ENCODE measurements around the gene MPP7.
"Not testable (repeated sequence)": the region's sequence is repeated elsewhere in the genome, so short reads cannot be mapped to it uniquely, and the experiment has no call there.

MPP7 gene

DNA sequence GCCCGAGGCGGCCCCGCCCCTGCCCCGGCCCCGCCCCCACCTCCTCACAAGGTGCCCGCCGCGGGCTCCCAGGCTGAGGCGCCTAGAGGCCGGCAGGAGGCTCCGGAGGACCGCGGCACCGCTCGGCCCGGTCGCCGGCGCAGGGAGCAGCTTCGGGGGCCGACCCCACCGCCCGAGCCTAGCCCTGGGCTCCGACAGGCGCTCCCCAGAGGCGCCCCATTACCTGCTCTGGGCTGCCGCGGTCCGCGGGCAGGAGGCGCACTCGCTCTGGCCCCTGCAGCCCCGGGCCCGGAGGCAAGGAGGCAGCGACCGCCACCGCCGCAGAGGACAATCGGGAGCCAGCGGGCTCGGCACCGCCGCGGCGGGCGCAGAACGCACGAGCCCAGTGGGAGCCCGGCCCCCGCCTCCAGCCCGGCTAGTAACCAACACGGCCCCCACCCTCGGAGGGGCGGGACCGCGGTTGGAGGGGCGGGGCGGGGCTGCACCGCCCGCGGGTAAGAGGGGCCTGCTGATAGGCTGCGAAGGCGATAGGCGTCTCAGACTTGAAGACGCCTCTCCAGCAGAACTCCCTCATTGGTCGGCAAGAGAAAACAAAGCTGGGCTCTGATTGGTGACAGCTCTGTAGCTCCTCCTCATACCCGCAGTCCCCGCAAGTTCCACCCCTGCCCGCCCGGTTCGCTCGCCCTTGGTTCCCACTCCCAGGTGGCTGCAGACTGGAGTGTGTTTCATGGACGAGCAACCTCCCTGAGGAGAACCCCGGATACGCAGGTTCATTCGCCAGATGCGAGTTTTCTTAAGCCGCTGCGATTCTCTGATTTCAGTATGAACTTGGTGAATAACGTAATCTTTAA lies at the start of gene MPP7:
Gene MPP7 (minus strand): TSS at position 427 of the 851 bp plus-strand sequence. CDS start 64,460 bp downstream, outside the sequence.
- DNase-seq: peak; percentile 97

DNA sequence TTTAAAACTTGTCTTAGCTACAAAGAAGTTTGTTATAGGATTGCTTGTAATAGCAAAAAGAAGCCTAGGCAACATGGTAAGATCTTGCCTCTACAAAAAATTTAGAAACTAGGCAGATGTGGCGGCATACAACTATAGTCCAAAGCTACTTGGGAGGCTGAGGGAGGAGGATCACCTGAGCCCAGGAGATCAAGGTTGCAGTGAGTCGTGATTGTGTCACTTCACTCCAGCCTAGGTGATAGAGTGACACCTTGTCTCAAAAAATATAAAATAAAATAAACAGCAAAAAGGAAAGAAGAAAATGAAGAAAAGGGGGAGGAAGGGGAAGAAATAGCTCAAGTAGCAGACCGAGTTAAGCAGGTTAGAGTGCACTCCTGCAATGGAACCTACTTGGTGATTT lies 47.0 kb upstream of the MPP7 start:
- DNase-seq: no peak

GRCh38 chr10:28343987-28344895 lies 41.4 kb upstream of the MPP7 start:
- no peak for DNase-seq

DNA sequence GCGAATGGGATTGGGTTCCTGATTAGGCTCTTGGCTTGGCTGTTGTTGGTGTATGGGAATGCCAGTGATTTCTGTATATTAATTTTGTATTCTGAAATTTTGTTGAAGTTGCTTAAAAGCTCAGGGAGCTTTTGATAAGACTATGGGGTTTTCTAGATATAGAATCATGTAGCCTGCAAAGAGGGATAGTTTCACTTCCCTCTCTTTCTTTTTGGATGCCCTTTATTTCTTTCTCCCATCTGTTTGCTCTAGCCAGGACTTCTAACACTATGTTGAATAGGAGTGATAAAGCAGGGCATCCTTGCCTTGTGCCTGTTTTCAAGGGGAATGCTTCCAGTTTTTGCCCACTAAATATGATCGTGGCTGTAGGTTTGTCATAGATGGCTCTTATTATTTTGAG lies 40.4 kb upstream of the MPP7 start:
- no peak for DNase-seq

DNA sequence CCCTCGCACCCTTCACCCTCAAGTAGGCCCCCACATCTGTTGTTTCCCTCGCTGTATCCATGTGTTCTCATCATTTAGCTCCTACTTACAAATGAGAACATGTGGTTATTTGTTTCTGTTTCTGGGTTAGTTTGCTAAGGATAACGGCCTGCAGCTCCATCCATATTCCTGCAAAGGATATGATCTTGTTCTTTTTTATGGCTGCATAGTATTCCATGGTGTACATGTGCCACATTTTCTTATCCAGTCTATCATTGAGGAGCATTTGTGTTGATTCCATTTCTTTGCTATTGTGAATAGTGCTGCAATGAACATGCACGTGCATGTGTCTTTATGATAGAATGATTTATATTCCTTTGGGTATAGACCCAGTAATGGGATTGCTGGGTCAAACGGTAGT lies 38.8 kb upstream of the MPP7 start:
- not testable (repeated sequence) for DNase-seq

DNA sequence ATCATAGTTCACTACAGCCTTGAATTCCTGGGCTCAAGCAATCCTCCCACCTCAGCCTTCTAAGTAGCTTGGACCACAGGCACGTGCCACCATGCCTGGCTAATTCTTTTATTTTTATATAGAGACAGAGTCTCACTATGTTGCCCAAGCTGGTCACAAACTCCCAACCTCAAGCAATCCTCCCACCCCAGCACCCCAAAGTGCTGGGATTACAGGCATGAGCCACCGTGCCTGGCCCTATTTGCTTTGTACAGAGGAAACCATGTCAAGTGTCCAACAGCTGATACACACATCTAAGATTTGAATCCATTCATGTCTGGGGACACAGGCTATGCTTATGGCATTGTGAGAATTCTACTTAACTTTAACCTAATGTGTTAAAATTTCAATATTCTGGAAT lies 29.9 kb upstream of the MPP7 start:
- DNase-seq: no peak

DNA sequence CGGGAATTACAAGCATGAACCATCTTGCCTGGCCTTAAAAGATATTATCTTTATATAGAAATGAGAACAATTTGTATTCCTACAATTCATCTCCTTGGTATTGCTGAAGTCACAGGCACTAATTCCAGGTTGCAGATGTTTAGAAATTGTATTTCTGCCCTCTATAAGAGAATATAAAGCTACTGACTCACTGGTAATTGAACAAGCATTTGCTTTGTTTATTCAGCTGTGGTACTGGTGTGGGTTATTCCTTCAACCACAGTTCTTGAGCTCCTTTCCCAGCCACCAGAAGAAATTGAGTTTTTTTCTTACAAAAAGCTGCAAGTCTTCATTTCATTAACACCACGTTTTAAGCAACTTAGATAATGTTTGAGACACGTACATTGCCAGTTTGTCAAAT lies 29.0 kb upstream of the MPP7 start:
- DNase-seq: peak; percentile 88

DNA sequence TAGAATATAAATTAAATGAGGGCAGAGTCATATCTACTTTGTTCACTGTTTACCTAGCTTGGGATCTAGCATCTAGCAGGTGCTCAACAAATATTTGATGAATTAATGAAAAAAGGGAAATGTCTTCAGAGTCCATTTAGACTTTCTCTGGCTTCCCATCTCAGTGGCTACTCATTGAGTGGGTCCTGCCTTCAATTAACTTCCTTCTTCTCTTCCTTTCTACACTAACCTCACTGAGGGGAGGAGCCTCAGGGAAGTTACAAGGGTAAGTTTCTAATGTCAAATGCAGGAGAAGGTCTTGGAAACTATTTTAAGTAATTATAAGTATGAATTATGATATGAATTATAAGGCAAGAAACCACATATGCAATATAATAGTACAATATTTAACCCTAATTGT lies 28.2 kb upstream of the MPP7 start:
- no peak for DNase-seq

DNA sequence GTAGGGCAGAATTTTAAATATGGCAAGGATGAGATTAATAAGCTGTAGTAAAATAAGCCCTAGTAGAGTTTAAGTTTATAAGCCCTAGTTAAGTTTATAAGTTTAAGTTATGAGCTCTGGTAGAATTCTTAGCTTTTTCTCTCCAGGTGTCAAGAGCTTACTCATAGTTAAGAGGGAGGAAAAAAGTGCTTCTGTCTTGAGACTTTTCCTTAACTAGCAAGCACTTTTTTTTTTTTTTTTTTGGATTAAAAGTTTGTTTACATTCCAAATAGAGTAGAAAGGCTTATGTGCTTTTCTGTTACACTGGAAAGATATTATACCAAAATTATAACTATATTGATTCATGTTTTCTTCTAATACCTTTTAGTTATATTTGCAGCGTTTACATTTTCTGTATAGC lies 25.5 kb upstream of the MPP7 start:
- no peak for DNase-seq

GRCh38 chr10:28327491-28327880 lies 24.6 kb upstream of the MPP7 start:
- DNase-seq: peak; percentile 67

DNA sequence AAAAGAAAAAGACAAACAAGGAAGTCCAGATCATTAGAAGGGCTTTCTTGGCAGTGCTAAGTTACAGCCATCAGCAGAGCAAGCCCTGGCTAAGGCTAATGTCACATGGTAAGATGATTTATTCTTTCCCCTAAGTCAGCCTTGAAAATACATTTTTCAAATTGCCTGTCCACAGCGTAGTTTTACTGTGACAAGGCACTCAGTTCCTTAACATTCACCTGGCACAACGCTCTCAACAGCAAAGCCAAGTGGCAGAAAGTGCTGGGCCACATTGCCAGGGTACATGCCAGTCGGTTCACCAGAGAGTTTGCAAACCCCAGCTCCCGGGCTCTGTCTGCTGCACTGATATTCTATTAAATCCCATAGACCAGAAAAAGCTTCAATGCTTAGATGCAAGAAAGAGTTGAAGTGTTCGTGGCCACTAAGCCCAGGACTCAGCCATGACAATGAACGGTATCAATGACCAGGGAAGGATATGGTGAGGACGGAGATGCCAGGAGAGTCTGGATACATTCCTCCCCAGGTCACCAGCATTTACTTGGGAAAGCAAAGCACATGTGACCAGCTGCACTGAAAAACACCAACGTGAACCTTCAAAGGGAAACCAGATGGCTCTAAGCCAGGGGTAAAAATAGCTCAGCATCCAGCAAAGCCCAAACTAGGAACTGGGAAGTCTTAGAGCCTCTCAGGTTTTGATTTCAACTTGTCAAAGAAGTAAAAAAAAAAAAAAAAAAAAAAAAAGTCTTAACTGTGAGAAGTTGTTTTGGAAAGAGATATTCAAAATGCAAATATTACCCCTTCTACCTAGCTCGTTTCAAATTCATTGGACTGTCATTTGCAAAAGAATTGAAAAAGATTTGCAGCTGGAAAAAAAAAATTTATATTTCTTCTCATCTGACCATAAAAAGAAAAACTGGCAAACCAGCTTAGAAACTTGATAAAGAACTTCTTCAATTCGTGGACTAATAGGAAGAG lies 23.9 kb upstream of the MPP7 start:
- DNase-seq: peak; percentile 56

DNA sequence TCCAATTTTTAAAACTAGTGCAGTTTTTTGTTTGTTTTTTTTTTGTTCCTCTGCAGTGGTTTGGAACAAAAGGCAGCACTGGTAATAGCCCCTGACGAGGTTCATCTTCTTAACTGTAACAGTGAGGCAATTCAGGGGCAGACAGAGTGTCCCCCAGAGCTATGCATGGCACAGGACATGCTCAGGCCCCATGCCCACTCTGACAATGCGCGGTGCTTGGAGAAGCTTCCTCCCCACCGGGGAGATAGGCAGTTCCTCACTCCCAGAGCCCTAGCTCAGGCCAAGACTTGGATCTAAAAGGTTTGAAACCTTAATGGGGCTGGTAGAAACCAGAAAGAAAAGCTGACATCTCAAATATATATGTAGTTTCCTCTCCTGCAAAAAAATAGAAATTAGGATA lies 17.9 kb upstream of the MPP7 start:
- DNase-seq: no peak

- no peak for DNase-seq
Observed at GRCh38 chr10:28320090-28320489, 17.2 kb upstream of the MPP7 start.

GRCh38 chr10:28319061-28319460 lies 16.2 kb upstream of the MPP7 start:
- not testable (repeated sequence) for DNase-seq

- no peak for DNase-seq
Observed at GRCh38 chr10:28318626-28319025, 15.8 kb upstream of the MPP7 start.

- DNase-seq: peak; percentile 70
Observed at GRCh38 chr10:28317760-28318159, 14.9 kb upstream of the MPP7 start.

- DNase-seq: peak; percentile 50
Observed at GRCh38 chr10:28316696-28317095, 13.8 kb upstream of the MPP7 start.

GRCh38 chr10:28315140-28315539 lies 12.3 kb upstream of the MPP7 start:
- no peak for DNase-seq

DNA sequence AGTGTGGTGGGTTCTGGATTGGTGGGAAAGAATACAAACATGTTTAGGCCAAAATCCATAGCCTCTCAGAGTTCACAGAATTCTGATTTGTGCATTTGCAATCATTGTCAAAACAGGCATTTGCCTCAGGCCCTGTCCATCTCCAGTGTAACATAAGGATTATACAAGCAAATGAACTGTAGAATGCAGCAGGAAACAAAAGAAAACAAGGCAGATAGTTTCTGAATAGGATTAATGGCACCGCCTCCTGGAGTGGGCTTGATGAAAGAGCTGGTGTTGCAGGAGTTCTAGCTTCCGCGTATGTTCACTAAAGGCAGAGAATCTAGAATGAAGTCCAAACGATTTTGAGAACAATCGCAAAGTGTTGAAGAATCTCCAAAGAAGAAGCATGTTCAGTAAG lies 11.3 kb upstream of the MPP7 start:
- no peak for DNase-seq

DNA sequence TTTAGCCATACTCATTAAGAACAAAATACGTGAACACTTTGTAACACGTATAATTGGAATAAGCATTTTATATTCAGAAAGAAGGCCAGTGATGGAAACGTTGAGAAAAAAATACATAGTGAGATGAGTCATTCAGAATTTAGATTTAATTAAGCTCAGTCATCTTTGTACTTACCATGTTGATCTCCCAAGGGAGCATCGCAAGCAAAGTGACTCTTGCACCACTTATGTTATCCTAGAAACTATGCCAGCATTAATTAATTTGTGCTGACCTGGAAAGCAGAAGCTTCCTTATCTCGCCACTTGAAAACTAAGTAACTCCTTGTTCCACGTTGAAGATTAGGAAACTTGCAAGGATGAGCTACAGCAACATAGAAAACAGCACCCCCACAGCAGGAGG lies 9.7 kb upstream of the MPP7 start:
- DNase-seq: peak; percentile 69

DNA sequence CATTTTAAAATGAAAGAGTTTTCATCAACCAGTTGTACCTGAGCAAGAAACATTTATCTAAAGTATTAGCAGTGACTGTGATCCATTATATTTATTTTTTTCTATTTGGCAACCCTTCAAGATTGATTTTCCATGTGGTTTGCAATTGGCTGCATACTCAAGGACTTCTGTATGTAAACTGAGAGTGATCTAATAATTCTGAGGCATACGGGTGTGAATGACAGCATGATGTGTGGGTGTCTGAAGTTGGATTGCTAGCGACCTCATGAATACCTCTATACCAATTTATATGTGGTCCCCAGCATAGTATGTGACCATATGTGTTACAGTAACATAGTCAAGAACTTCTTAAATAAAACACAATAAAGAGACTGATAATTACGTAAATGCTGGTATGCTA lies 8.2 kb upstream of the MPP7 start:
- no peak for DNase-seq

DNA sequence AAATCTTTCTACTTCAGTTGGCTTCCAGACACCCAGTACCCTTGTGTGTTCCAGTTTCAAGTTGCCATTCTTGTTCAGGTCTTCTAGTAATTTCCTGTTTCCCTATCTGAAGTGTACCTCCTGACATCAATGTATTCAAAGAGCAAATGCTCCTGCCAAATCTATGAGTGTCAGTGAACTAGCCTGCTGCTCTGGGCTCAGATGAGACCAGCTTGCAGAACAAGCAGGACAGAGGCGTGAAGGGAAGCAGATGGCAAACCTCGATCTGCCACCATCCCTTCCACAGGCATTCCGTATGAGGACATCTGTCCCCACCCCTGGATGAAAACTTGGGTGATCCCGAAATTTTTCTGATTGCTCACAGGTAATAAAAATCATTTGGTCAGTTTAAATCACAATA lies 4.4 kb upstream of the MPP7 start:
- DNase-seq: no peak

DNA sequence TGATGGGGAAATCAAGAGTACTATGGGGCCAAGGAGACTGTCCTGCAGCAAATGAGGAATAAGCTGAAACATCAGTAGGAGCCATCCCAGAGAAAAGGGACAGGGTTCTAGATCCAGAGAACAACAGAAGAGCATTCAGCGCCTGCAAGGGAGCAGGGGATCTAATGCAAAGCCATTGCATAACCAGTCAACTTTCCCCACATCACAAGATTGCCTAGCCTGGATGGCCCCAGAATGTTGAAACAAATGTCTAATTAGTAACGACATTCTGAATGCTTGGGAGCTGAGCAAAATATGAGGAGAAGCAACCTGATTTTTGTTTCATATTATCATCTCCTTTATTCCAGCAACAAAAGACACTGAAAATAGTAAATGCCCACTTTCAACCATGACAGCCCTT lies 2.7 kb upstream of the MPP7 start:
- no peak for DNase-seq
